NCI-H1417 (cell line): Measurements from ENCODE around the gene ATP9A.
A peak's percentile ranks its signal among the peaks of the same experiment; 100 is the strongest.
"Not testable (repeated sequence)": the region's sequence is repeated elsewhere in the genome, so short reads cannot be mapped to it uniquely, and the experiment has no call there.

Experiments used
- DNase-seq, 3 experiments: peaks; one replicate each; lab custom pipeline; 2025; lab: John Stamatoyannopoulos, UW

ATP9A gene

GRCh38 chr20:51750770-51751388, 17.3 kb downstream of the ATP9A start:
- no peak for DNase-seq

- DNase-seq: peak in 2 of 3 experiments; percentile 18 to 35
These were observed 18.0 kb downstream of the ATP9A start for GRCh38 chr20:51750037-51750769.

DNA sequence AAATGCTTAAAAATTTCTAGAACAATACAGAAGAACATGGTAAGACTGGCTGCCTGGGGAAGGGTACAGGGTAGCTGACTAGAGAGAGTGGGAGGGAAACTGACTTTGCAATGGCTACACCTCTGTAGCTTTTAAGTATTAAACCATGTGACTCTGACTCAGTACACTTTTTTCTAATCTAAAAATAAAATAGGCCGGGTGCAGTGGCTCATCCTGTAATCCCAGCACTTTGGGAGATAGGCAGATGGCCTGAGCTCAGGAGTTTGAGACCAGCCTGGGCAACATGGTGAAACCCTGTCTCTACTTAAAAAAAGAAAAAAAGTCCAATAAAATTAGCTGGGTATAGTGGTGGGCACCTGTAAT, 18.5 kb downstream of the ATP9A start:
- DNase-seq: no peak

- DNase-seq: no peak
These were observed 20.8 kb downstream of the ATP9A start for GRCh38 chr20:51747182-51747911.

GRCh38 chr20:51745804-51746203, 22.4 kb downstream of the ATP9A start:
- no peak for DNase-seq

DNA sequence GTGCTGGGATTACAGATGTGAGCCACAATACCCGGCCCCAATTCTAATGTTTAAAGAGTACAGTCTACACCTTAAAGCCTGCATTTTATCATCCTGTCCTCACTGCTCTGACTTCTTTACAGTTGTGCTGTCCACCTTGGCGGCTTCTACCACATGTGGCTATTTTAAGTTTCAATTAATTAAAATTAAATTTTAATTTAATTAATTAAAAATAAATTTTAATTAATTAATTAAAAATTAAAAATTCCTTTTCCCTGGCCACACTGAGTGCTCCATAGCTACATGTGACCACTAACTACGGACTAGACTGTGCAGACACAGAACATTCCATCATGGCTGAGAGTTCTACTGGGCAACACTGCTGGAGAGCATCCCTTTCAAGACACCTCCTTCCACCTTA, 27.4 kb downstream of the ATP9A start:
- no peak for DNase-seq

DNA sequence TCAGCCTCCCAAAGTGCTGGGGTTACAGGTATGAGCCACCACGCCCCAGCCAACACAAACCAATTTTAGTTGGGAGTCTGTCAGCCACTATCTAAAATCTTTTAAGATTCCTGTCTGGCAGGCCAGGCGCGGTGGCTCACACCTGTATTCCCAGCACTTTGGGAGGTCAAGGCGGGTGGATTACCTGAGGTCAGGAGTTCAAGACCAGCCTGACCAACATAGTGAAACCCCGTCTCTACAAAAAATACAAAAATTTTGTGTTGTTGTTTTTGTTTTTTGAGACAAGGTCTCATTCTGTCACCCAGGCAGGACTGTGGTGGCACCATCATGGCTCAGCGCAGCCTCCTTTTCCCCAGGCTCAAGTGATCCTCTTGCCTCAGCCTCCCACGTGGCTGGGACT, 27.9 kb downstream of the ATP9A start:
- not testable (repeated sequence) for DNase-seq

- DNase-seq: no peak
These were observed 28.4 kb downstream of the ATP9A start for GRCh38 chr20:51739722-51740249.

GRCh38 chr20:51738877-51739447, 29.2 kb downstream of the ATP9A start:
- DNase-seq: no peak

GRCh38 chr20:51738261-51738660, 29.9 kb downstream of the ATP9A start:
- DNase-seq: not testable (repeated sequence)

DNA sequence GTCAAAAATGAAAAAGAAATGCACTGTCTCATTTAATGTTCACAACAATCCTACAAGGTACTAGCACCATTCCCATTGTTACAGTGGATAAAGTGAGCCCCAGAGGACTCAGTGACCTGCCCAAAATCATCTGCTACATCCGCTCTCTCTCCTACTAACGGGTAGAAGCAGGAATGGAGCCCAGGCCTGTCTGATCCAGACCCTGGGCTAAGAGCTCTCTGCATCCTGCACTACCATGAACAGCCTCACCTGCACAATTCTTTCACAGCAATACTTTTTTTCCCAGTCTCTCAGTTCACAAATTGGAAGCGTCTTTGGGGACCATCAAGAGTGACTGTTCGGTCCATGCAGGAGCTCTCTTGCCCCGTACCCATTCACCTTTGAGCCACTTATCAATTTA, 31.2 kb downstream of the ATP9A start:
- no peak for DNase-seq

- DNase-seq: no peak
These were observed 32.2 kb downstream of the ATP9A start for GRCh38 chr20:51735728-51736600.

DNA sequence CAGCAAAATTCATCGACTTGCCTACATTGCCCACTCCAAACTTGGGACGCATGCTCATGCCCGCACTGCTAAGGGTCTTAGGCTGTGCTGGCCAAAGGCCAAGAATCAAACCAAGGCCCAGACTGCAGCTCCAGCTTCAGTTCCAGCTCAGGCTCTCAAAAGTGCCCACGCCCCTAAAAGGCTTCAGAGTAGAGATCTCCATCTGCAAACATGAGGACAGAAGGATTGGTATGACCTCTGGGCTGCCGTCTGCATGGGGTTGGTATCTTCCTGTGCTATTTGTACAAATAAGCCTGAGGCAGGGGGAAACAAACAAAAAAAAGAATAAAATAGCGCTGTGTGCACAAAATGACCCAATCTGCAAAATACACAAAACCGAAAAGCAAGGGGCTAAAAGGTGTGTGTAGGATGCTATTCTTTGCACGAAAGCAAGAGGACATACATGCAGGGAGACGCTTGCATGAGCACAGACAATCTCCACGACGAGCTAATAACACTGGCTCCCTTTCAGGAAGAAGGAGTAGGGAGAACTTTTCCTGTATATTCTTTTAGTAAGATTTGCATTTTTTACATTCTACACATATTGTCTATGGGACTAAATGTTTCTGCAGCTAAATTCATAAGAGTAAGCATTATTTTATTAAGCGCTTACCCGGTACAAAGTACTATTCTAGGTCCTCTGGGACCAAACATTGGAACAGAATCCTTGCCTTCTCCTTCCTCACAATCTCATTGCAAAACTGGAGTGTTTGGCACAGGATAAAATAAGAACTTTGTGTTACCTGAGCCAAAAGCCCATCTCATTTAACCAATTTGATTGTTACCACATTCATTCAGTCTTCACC, 33.1 kb downstream of the ATP9A start:
- DNase-seq: no peak

- no peak for DNase-seq
These were observed 35.1 kb downstream of the ATP9A start for GRCh38 chr20:51733070-51733469.

- DNase-seq: no peak
These were observed 35.9 kb downstream of the ATP9A start for GRCh38 chr20:51732096-51732791.

DNA sequence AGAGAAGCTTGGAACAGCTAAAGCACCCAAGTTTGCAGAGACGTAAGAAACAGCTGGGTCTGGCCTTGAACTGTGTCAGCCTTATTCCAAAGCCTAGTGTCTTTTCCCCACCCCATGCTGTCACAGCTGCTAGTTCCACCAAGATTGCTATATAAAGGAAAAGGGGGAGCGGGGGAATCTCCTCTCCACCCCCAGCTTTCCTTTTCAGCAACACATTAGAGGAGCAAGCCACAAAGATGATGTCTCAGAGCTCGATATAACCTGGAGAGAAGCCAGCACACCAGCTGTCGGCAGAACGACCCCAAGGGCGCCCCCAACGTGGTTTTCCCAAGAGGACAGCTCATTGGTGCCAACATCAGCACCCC, 36.5 kb downstream of the ATP9A start:
- no peak for DNase-seq

DNA sequence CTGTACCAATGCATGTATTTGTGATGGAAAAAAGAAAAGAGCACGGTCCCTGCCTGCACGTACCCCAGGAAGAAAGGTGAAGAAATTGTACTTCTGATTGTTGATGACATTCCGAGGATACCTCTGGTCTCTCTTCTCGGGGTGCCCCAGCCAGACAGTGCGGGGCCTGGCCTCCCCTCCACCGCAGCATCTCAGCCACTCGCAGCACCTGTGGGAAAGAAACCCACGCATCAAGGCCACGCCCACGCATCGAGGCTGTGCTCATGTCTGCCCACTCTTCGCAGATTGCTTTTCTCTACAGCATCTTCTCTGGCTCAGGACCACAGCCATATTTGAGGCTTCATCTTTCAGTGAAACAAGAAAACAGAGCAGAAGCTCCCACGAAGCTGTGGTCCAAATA, 38.4 kb downstream of the ATP9A start:
- no peak for DNase-seq

DNA sequence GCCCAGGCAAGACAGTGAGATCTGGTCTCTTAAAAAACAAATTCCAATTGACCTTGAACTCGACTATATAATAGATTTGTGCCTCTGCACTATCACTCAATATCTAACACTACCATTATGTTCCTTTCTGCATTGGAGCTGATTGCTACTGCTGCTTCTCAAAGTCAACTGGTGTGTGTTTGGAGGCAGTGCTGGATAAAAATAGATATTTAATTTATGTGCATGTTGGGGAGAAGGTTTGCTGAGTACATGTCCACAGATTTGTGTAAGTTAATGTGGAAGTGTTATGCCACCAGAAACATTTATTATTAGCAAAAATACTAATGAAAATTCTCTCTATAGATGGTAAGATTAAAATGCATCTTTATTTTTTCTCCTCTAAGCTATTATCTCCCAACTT, 39.5 kb downstream of the ATP9A start:
- no peak for DNase-seq

- DNase-seq: no peak
These were observed 40.3 kb downstream of the ATP9A start for GRCh38 chr20:51727872-51728271.

DNA sequence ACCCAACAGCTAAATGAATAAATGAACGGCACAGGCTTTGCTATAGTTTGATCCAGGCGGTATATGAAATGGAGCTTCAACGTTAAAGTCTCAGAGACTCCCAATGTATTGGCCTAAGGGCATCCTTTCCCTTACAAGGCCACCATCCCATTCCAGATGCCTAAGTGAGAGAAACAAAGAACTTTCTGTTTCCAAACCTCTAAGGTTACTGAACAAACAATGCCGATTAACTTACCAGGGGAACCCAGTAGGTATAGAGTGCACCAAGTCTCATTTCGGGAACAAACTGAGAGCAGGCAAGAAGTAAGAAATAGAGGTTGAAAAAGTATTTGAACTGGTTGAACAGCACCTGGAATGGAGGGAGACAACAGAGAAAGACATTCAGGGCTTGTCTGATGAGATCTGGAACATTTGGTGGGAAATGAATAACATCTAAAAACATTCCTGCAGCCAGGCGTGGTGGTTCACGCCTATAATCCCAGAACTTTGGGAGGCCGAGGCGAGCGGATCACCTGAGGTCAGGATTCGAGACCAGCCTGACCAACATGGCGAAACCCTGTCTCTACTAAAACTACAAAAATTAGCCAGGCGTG, 42.5 kb downstream of the ATP9A start:
- DNase-seq: no peak
